Heart right ventricle (tissue), 16 donors: ENCODE results near the gene MKS1. TPM values are rescaled to one million over a fixed set of nuclear protein-coding genes. Genes with fewer than 3 reads are reported as not detected.

Source experiments
- ATAC-seq, 8 donors: fragments of 200-7000 bp; cut with Tn5 transposase; one replicate each; pipeline ENCODE4 v1.9.1; 2020; ENCODE audit warnings: mild to moderate bottlenecking in 8 of 8, moderate library complexity in 8 of 8, moderate number of reproducible peaks in 1 of 8
- DNase-seq, 2 donors: peaks; one replicate each; pipeline ENCODE4 v3.0.0-alpha.2; 2020
- H3K27ac ChIP-seq, 10 donors: fragments of 200-600 bp; sonication (generic) in 2 of 10; one replicate each; pipeline versions ENCODE4 v1.5.0 to v1.8.0; 2020 to 2022; ENCODE audit warnings: mild to moderate bottlenecking in 3 of 10
- H3K27me3 ChIP-seq, 7 donors: fragments of 200-600 bp; one replicate each; pipeline ENCODE4 v1.8.0; 2021 to 2022; ENCODE audit warnings: mild to moderate bottlenecking in 2 of 7
- H3K36me3 ChIP-seq, 9 donors: fragments of 200-600 bp; sonication (generic) in 1 of 9; one replicate each; pipeline versions ENCODE4 v1.5.0 to v1.8.0; 2020 to 2022; ENCODE audit warnings: mild to moderate bottlenecking in 2 of 9
- H3K4me1 ChIP-seq, 9 donors: fragments of 200-600 bp; sonication (generic) in 1 of 9; one replicate each; pipeline versions ENCODE4 v1.5.0 to v1.8.0; 2020 to 2022; ENCODE audit warnings: mild to moderate bottlenecking in 4 of 9
- H3K4me3 ChIP-seq, 10 donors: fragments of 200-600 bp; sonication (generic) in 2 of 10; one replicate each; pipeline versions ENCODE4 v1.5.0 to v1.8.0; 2020 to 2022; ENCODE audit warnings: mild to moderate bottlenecking in 7 of 10, moderate library complexity in 2 of 10
- H3K9me3 ChIP-seq, 11 donors: fragments of 200-600 bp in 10 of 11; sonication (generic) in 2 of 11; one replicate each; pipeline versions ENCODE4 v1.5.0 to v1.8.0; 2013 to 2022; ENCODE audit warnings: mild to moderate bottlenecking in 2 of 11, control low read depth in 1 of 11, moderate library complexity in 1 of 11
- CTCF ChIP-seq, 9 donors: fragments of 200-600 bp; sonication (generic) in 2 of 9; IDR thresholded peaks; one replicate each; pipeline versions ENCODE4 v1.5.0 to v1.8.0; 2021 to 2022; ENCODE audit warnings: antibody characterized with exemption in 9 of 9, mild to moderate bottlenecking in 5 of 9, moderate library complexity in 1 of 9
- WGBS, 2 donors: extraction: QIAGEN DNeasy Blood & Tissue Kit; methylation state at CpG; one replicate each; pipeline ENCODE4 v1.1.7; 2013; ENCODE audit warnings: inconsistent platforms in 1 of 2; 5-methylcytosine and 5-hydroxymethylcytosine counted together
- intact Hi-C, 10 donors: fragments of 100-400 bp; cut with DNase I; formaldehyde crosslinking; loops; one replicate each; pipeline versions ENCODE4 v1.11.1 to v1.14.2; 2022
- polyA plus RNA-seq, 2 donors: library from polyadenylated mRNA; stranded (reverse); fragments of 200-250 nt; gene quantifications; one replicate each; pipeline ENCODE4 v1.2.3, GENCODE V29; 2013
- total RNA-seq, 10 donors: library from RNA; stranded (reverse); fragmentation: NEBNext Ultra II Directional in 3 of 10; extraction: Animal tissue kit (Norgen Biotek cat#: 25700) in 3 of 10; gene quantifications; one replicate each; pipeline versions ENCODE4 v1.2.1 to v1.2.4, GENCODE V29; 2021 to 2023
- donor health status: Arrhythmogenic right ventricular cardiomyopathy.
- donor health status: ischemic (EF 13 %, LVEDD 7.1; RV severe dilation, severe dysfunction).
- donor health status: healthy with polysubstance abuse.
- donor health status: DM: no; HTN: yes; CAD: no.
- donor health status: DM: no; HTN: no; CAD: no.
- donor health status: ischemic (EF 25% LVEDD 6.9; RV normal size, moderate dysfunction).
- donor health status: ischemic (EF 25% LVEDD 5.7; RV mildly dilated, moderate dysfunction).
- donor health status: healthy.
- donor health status: DM: yes; HTN: yes; CAD: no.
- donor health status: Ischemic cardiomyopathy.
- donor health status: ischemic (EF 35%, LVEDD 5.7; RV mildly dilated, moderate dysfunction).
- donor health status: nonischemic (EF 11% LVEDD 7.7; RV severe dilation, severe dysfunction).
- donor health status: DM: yes; HTN: yes; CAD: no.
- donor health status: PGD.
- donor health status: ischemic (EF 29% LVEDD 5.4; RV normal size, mild dysfunction).
- donor health status: nonischemic (EF 23%, LVEDD 6.1; RV moderate dilation, normal function).

Gene MKS1
- total and polyA plus RNA-seq, 12 donors = 5.3 to 12.9 (median 9.2) TPM

- Histone ChIP-seq H3K27ac (no peak overlapping the region), H3K9me3 (no peaks in the 10 kb centered on the region), H3K4me1 (no peaks in the 10 kb centered on the region), H3K27me3 (peaks cover 7 to 87% (median 78%) of the 10 kb centered on the region in 7 donors), H3K4me3 (no peak overlapping the region), H3K36me3 (no peaks in the 10 kb centered on the region)
- ATAC-seq (no peak), DNase-seq (no peak)
- intact Hi-C loops = no loop called here
- 87 to 93% methylated on average over 11 of the region's 11 CpGs for WGBS, 2 donors
- no peak for TF ChIP-seq CTCF (IDR thresholded peaks at IDR 0.05)
These were observed 43.1 kb upstream of the MKS1 start for GRCh38 chr17:58262149-58262548.

DNA sequence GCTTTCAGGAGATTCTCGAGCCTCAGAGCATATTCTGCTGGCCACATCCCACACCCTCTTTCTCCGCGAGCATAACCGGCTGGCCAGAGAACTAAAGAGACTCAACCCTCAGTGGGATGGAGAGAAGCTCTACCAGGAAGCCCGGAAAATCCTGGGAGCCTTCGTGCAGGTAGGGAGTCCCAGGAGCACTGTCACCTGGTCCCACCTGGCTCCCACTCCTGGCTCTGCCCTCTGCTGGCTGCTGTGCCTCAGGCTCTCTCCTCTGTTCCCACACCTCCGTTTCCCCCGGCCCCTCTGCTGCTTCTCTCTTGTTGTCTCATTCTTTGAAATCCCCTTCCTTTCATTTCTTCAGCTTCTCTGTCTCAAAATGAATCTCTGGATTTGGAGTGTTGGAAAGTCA lies 35.7 kb upstream of the MKS1 start:
- peaks cover 0 to 2% (median under 1%) of the 10 kb centered on the region in 9 donors for H3K4me1 ChIP-seq
- no peak for ATAC-seq
- H3K9me3 ChIP-seq = no peaks in the 10 kb centered on the region
- WGBS, 2 donors = 18 to 28% methylated on average over 8 of the region's 8 CpGs
- TF ChIP-seq CTCF (IDR thresholded peaks at IDR 0.05) = no peak
- no peak for DNase-seq
- no peak overlapping the region for H3K4me3 ChIP-seq
- peaks cover 0 to 92% (median 61%) of the 10 kb centered on the region in 7 donors for H3K27me3 ChIP-seq
- no peaks in the 10 kb centered on the region for H3K36me3 ChIP-seq
- intact Hi-C loops = loop anchor here in 1 of 10 donors (10.0 kb wide), 1 partner anchor 170 kb away; no protein-coding TSS in a partner anchor
- H3K27ac ChIP-seq = no peak overlapping the region

DNA sequence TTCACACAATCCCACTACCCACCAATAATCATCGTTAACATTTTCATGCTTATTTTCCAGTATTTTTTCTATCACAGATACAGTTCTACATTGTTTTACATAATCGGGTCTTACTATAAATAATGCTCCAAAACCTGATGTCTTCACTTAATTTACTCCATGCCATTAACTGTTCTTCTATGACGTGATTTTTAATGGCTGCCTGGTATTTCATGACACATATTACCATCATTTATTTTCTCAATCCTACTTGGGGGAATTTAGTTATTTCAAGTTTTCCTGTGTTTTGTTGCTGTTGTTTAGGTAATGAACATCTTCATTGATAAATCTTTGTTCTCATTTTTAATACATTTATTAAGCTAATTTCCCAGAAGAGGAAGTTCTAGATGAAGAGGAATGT lies 34.0 kb upstream of the MKS1 start:
- ATAC-seq (no peak), DNase-seq (no peak)
- Histone ChIP-seq H3K9me3 (no peaks in the 10 kb centered on the region), H3K27me3 (peaks cover 0 to 95% (median 62%) of the 10 kb centered on the region in 7 donors), H3K27ac (no peak overlapping the region), H3K36me3 (no peaks in the 10 kb centered on the region), H3K4me3 (no peak overlapping the region), H3K4me1 (peaks cover 0 to 11% (median 8%) of the 10 kb centered on the region in 9 donors)
- TF ChIP-seq CTCF (IDR thresholded peaks at IDR 0.05) = no peak
- 82% methylated on average over 3 of the region's 3 CpGs for WGBS, 2 donors
- intact Hi-C loops = loop anchor here in 1 of 10 donors (10.0 kb wide), 1 partner anchor 172 kb away; no protein-coding TSS in a partner anchor

- H3K27ac ChIP-seq = no peak overlapping the region
- intact Hi-C loops = loop anchor here in 1 of 10 donors (10.0 kb wide), 1 partner anchor 173 kb away; no protein-coding TSS in a partner anchor
- peaks cover 0 to 88% (median 58%) of the 10 kb centered on the region in 7 donors for H3K27me3 ChIP-seq
- no peak overlapping the region for H3K4me3 ChIP-seq
- peaks cover 0 to 11% (median 8%) of the 10 kb centered on the region in 9 donors for H3K4me1 ChIP-seq
- 56 to 59% methylated on average over 9 of the region's 9 CpGs for WGBS, 2 donors
- ATAC-seq = no peak
- no peaks in the 10 kb centered on the region for H3K9me3 ChIP-seq
- H3K36me3 ChIP-seq = no peaks in the 10 kb centered on the region
- TF ChIP-seq CTCF (IDR thresholded peaks at IDR 0.05) = no peak
- no peak for DNase-seq
These were observed 33.1 kb upstream of the MKS1 start for GRCh38 chr17:58252141-58252540.
